ENCODE results near the gene SYT1. TPM values are rescaled to one million over a fixed set of nuclear protein-coding genes. Genes with fewer than 3 reads are reported as not detected.

Gene SYT1
- 10 to 100 TPM in 1 of 2 donors, 1 to 10 TPM in 1; 6.1 to 11.5 TPM for total RNA-seq

- WGBS, result 2% methylated on average over 19 of the region's 19 CpGs
These were observed at the start of gene SYT1 for GRCh38 chr12:78864403-78864869. TSS of gene SYT1 (plus strand) at chr12:78864774.

GRCh38 chr12:78818487-78818886 lies 46.1 kb upstream of the SYT1 start:
- 31% methylated on average over 5 of the region's 5 CpGs for WGBS
- no peaks in the 10 kb centered on the region for H3K36me3 ChIP-seq
- no peak for DNase-seq (ENCODE audit: low spot score)
- no peaks in the 10 kb centered on the region for H3K27me3 ChIP-seq (replicated peaks; ENCODE audit: insufficient read depth)
- no peaks in the 10 kb centered on the region for H3K4me1 ChIP-seq (replicated peaks)
- intact Hi-C loops (cut with DNase I), result no loop called here
- no peak overlapping the region for H3K4me3 ChIP-seq
- H3K9me3 ChIP-seq, result no peaks in the 10 kb centered on the region
- TF ChIP-seq POLR2A (IDR thresholded peaks at IDR 0.05), result no peak
- no peak for TF ChIP-seq POLR2AphosphoS5 (IDR thresholded peaks at IDR 0.05)
- TF ChIP-seq CTCF (IDR thresholded peaks at IDR 0.05), result no peak
- H3K27ac ChIP-seq, result no peak overlapping the region

More at GRCh38 chr12:78864403-78864869, at the start of gene SYT1:
- intact Hi-C loops (cut with DNase I), result no loop called here
- TF ChIP-seq POLR2A (IDR thresholded peaks at IDR 0.05) (no peak), POLR2AphosphoS5 (IDR thresholded peaks at IDR 0.05) (peak; percentile 10)
- H3K4me3 ChIP-seq, result peak within 1 kb of the TSS; percentile 33 to 47
- H3K36me3 ChIP-seq, result no peaks in the 10 kb centered on the region
- H3K27ac ChIP-seq, result peak within 1 kb of the TSS; percentile 38 to 48
- H3K4me1 ChIP-seq (replicated peaks), result no peaks in the 10 kb centered on the region
- DNase-seq (ENCODE audit: low spot score), result peak; percentile 26
- H3K27me3 ChIP-seq (replicated peaks; ENCODE audit: insufficient read depth), result no peaks in the 10 kb centered on the region
- H3K9me3 ChIP-seq, result no peaks in the 10 kb centered on the region

GRCh38 chr12:78820946-78821345 lies 43.6 kb upstream of the SYT1 start:
- intact Hi-C loops (cut with DNase I), result no loop called here

GRCh38 chr12:78824918-78825317 lies 39.7 kb upstream of the SYT1 start:
- Histone ChIP-seq H3K4me3 (no peak overlapping the region), H3K27me3 (replicated peaks; ENCODE audit: insufficient read depth) (no peaks in the 10 kb centered on the region), H3K27ac (no peak overlapping the region), H3K4me1 (replicated peaks) (no peaks in the 10 kb centered on the region), H3K36me3 (no peaks in the 10 kb centered on the region), H3K9me3 (no peaks in the 10 kb centered on the region)
- no peak for DNase-seq (ENCODE audit: low spot score)
- no peak for TF ChIP-seq POLR2A (IDR thresholded peaks at IDR 0.05)
- no peak for TF ChIP-seq POLR2AphosphoS5 (IDR thresholded peaks at IDR 0.05)
- TF ChIP-seq CTCF (IDR thresholded peaks at IDR 0.05), result no peak
- intact Hi-C loops (cut with DNase I), result no loop called here

More at GRCh38 chr12:78820946-78821345, 43.6 kb upstream of the SYT1 start:
- no peak overlapping the region for H3K27ac ChIP-seq
- no peaks in the 10 kb centered on the region for H3K27me3 ChIP-seq (replicated peaks; ENCODE audit: insufficient read depth)
- no peak overlapping the region for H3K4me3 ChIP-seq
- H3K9me3 ChIP-seq, result no peaks in the 10 kb centered on the region
- no peaks in the 10 kb centered on the region for H3K4me1 ChIP-seq (replicated peaks)
- DNase-seq (ENCODE audit: low spot score), result no peak
- 88% methylated on average over 2 of the region's 2 CpGs for WGBS
- H3K36me3 ChIP-seq, result no peaks in the 10 kb centered on the region
- no peak for TF ChIP-seq POLR2AphosphoS5 (IDR thresholded peaks at IDR 0.05)
- no peak for TF ChIP-seq CTCF (IDR thresholded peaks at IDR 0.05)
- TF ChIP-seq POLR2A (IDR thresholded peaks at IDR 0.05), result no peak

- Histone ChIP-seq H3K27ac (no peak overlapping the region), H3K4me1 (replicated peaks) (no peaks in the 10 kb centered on the region), H3K36me3 (no peaks in the 10 kb centered on the region), H3K9me3 (no peaks in the 10 kb centered on the region), H3K27me3 (replicated peaks; ENCODE audit: insufficient read depth) (no peaks in the 10 kb centered on the region), H3K4me3 (no peak overlapping the region)
- intact Hi-C loops (cut with DNase I), result no loop called here
- DNase-seq (ENCODE audit: low spot score), result no peak
- TF ChIP-seq POLR2AphosphoS5 (IDR thresholded peaks at IDR 0.05) (no peak), CTCF (IDR thresholded peaks at IDR 0.05) (no peak), POLR2A (IDR thresholded peaks at IDR 0.05) (no peak)
- 78% methylated on average over 2 of the region's 2 CpGs for WGBS
These were observed 34.9 kb upstream of the SYT1 start for GRCh38 chr12:78829690-78830089.

Data from prostate gland (tissue), 2 donors.